Spleen (tissue), 7 donors: ENCODE measurements around the gene DZANK1.

Source experiments
- POLR2A ChIP-seq, 3 donors: fragments of 450-650 bp; IDR thresholded peaks; one replicate each; pipeline ENCODE4 v1.5.1; 2017; ENCODE audit warnings: antibody characterized with exemption in 3 of 3, mild to moderate bottlenecking in 1 of 3
- POLR2AphosphoS5 ChIP-seq, 3 donors: sonication (generic); formaldehyde crosslinking; IDR thresholded peaks; one replicate each; pipeline ENCODE4 v1.5.1; 2017; ENCODE audit warnings: antibody characterized with exemption in 3 of 3
- TF ChIP-seq, protein P1 (sequence below), 11 experiments: fragments of 200-600 bp in 7 of 11; fragments of 450-650 bp in 4 of 11; sonication (generic) in 4 of 11; IDR thresholded peaks in 8 of 11; conservative IDR thresholded peaks in 3 of 11; 1 replicate in 7 of 11; 2 replicates in 4 of 11; pipeline versions ENCODE4 v1.4.0 to v1.8.0; 2016 to 2021; ENCODE audit warnings: antibody characterized with exemption in 11 of 11, inconsistent platforms in 4 of 11, mild to moderate bottlenecking in 1 of 11
- donor health status: DM: no; HTN: no; CAD: no; lungs with moderate emphysema.
- donor health status: DM: no; HTN: no; CAD: no.
- donor health status: DM: no; HTN: no; CAD: no.

DNA sequence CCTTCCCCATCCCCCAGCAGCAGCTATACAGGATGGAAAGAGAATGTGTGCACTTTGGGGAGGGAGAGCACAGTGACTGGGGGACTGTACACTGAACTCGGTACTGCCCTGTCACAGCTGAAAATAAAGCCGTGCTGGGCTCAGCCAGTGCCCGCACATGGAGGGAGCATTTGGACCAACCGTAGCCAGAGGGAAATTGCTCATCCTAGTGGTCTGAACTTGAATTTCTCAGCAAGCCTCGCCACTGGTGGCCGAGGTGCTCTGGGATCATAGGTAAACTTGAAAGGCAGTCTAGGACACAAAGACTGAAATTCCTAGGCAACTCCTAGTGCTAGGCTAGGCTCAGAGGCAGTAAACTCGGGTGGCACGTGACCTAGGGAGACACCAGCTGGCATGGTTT lies 61.0 kb downstream of the DZANK1 start:
- TF ChIP-seq, protein P1, sequence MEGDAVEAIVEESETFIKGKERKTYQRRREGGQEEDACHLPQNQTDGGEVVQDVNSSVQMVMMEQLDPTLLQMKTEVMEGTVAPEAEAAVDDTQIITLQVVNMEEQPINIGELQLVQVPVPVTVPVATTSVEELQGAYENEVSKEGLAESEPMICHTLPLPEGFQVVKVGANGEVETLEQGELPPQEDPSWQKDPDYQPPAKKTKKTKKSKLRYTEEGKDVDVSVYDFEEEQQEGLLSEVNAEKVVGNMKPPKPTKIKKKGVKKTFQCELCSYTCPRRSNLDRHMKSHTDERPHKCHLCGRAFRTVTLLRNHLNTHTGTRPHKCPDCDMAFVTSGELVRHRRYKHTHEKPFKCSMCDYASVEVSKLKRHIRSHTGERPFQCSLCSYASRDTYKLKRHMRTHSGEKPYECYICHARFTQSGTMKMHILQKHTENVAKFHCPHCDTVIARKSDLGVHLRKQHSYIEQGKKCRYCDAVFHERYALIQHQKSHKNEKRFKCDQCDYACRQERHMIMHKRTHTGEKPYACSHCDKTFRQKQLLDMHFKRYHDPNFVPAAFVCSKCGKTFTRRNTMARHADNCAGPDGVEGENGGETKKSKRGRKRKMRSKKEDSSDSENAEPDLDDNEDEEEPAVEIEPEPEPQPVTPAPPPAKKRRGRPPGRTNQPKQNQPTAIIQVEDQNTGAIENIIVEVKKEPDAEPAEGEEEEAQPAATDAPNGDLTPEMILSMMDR (IDR thresholded peaks at IDR 0.05 in 8 of 11, conservative IDR thresholded peaks at IDR 0.05 in 3 of 11) = no peak
- TF ChIP-seq POLR2A (IDR thresholded peaks at IDR 0.05) (no peak), POLR2AphosphoS5 (IDR thresholded peaks at IDR 0.05) (no peak)
